ENCODE results near the gene HHAT. TPM values are rescaled to one million over a fixed set of nuclear protein-coding genes. Genes with fewer than 3 reads are reported as not detected.

HHAT gene
- total RNA-seq, 2 donors from 2014 or later: 4.5 to 4.6 TPM

- Histone ChIP-seq H3K27me3 (replicated peaks; ENCODE audit: insufficient read depth) (no peaks in the 10 kb centered on the region), H3K4me1 (ENCODE audit: control insufficient read depth in 1 of 2, low read depth in 2 of 2) (no peaks in the 10 kb centered on the region), H3K4me3 (no peak overlapping the region), H3K36me3 (no peaks in the 10 kb centered on the region), H3K9me3 (no peaks in the 10 kb centered on the region), H3K27ac (no peak overlapping the region)
- TF ChIP-seq CTCF (IDR thresholded peaks at IDR 0.05): no peak
- DNase-seq (ENCODE audit: low spot score): no peak
- no peak for ATAC-seq (ENCODE audit: insufficient number of reproducible peaks, low FRiP score, low read depth)
These were observed 289.7 kb downstream of the HHAT start for GRCh38 chr1:210618369-210618768.

GRCh38 chr1:210620867-210621488, 292.3 kb downstream of the HHAT start:
- no peaks in the 10 kb centered on the region for H3K4me1 ChIP-seq (ENCODE audit: control insufficient read depth in 1 of 2, low read depth in 2 of 2)
- TF ChIP-seq CTCF (IDR thresholded peaks at IDR 0.05): no peak
- H3K36me3 ChIP-seq: no peaks in the 10 kb centered on the region

GRCh38 chr1:210621712-210622111, 293.0 kb downstream of the HHAT start:
- Histone ChIP-seq H3K9me3 (no peaks in the 10 kb centered on the region), H3K27me3 (replicated peaks; ENCODE audit: insufficient read depth) (no peaks in the 10 kb centered on the region), H3K4me3 (no peak overlapping the region), H3K27ac (no peak overlapping the region), H3K36me3 (no peaks in the 10 kb centered on the region), H3K4me1 (ENCODE audit: control insufficient read depth in 1 of 2, low read depth in 2 of 2) (no peaks in the 10 kb centered on the region)
- no peak for TF ChIP-seq CTCF (IDR thresholded peaks at IDR 0.05)
- ATAC-seq (ENCODE audit: insufficient number of reproducible peaks, low FRiP score, low read depth) (no peak), DNase-seq (ENCODE audit: low spot score) (no peak)

More at GRCh38 chr1:210620867-210621488, 292.3 kb downstream of the HHAT start:
- no peaks in the 10 kb centered on the region for H3K9me3 ChIP-seq
- H3K4me3 ChIP-seq: no peak overlapping the region
- no peak for ATAC-seq (ENCODE audit: insufficient number of reproducible peaks, low FRiP score, low read depth)
- DNase-seq (ENCODE audit: low spot score): no peak
- H3K27me3 ChIP-seq (replicated peaks; ENCODE audit: insufficient read depth): no peaks in the 10 kb centered on the region
- no peak overlapping the region for H3K27ac ChIP-seq

- Histone ChIP-seq H3K36me3 (no peaks in the 10 kb centered on the region), H3K27me3 (replicated peaks; ENCODE audit: insufficient read depth) (no peaks in the 10 kb centered on the region), H3K4me1 (ENCODE audit: control insufficient read depth in 1 of 2, low read depth in 2 of 2) (peaks cover 0 to 7% of the 10 kb centered on the region in 2 donors), H3K4me3 (no peak overlapping the region), H3K27ac (no peak overlapping the region), H3K9me3 (no peaks in the 10 kb centered on the region)
- DNase-seq (ENCODE audit: low spot score) (no peak), ATAC-seq (ENCODE audit: insufficient number of reproducible peaks, low FRiP score, low read depth) (no peak)
- TF ChIP-seq CTCF (IDR thresholded peaks at IDR 0.05): no peak
These were observed 296.0 kb downstream of the HHAT start for GRCh38 chr1:210624722-210625121.

- no peak overlapping the region for H3K27ac ChIP-seq
- H3K4me3 ChIP-seq: no peak overlapping the region
- TF ChIP-seq CTCF (IDR thresholded peaks at IDR 0.05): no peak
- no peaks in the 10 kb centered on the region for H3K27me3 ChIP-seq (replicated peaks; ENCODE audit: insufficient read depth)
- DNase-seq (ENCODE audit: low spot score) (no peak), ATAC-seq (ENCODE audit: insufficient number of reproducible peaks, low FRiP score, low read depth) (no peak)
- H3K4me1 ChIP-seq (ENCODE audit: control insufficient read depth in 1 of 2, low read depth in 2 of 2): peaks cover 0 to 7% of the 10 kb centered on the region in 2 donors
- H3K36me3 ChIP-seq: no peaks in the 10 kb centered on the region
- H3K9me3 ChIP-seq: no peaks in the 10 kb centered on the region
These were observed 297.0 kb downstream of the HHAT start for GRCh38 chr1:210625715-210626114.

Data from thoracic aorta (tissue), 2 donors.